GM19239 (cell line): ENCODE data around the gene ANO5.
A peak's percentile ranks its signal among the peaks of the same experiment; 100 is the strongest.
"Not testable (repeated sequence)": the region's sequence is repeated elsewhere in the genome, so short reads cannot be mapped to it uniquely, and the experiment has no call there.

Experiments
- DNase-seq: peaks from one replicate; pipeline ENCODE4 v3.0.0; 2011; ENCODE audit warnings: low spot score; ENCODE audit not compliant: insufficient read length
- FAIRE-seq: peaks from 2 replicates; lab custom pipeline; 2011; peaks lifted over from hg19 to GRCh38; lab: Jason Lieb, UNC

Gene ANO5

GRCh38 chr11:22197139-22198005 lies 4.5 kb downstream of the ANO5 start:
- FAIRE-seq: no peak

DNA sequence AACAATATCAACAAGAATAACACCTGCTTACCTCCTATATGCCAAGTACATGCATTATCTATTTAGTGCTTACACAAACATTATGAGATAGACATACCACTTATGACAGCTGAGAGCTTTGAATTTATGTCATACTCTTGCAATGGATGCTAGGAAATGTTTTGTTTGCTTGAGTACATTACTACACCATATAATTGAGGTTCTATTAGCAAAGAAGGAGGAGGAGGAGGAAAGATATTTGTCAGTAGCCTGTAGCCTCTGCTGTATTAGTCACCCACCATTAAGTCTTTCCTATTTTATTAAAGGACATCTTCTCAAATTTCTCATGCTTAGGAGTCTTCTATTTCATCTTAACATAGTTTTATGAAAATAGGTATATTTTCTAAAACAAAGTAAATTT lies 6.4 kb downstream of the ANO5 start:
- FAIRE-seq: no peak
- DNase-seq: no peak

More at GRCh38 chr11:22197139-22198005, 4.5 kb downstream of the ANO5 start:
- DNase-seq: no peak

DNA sequence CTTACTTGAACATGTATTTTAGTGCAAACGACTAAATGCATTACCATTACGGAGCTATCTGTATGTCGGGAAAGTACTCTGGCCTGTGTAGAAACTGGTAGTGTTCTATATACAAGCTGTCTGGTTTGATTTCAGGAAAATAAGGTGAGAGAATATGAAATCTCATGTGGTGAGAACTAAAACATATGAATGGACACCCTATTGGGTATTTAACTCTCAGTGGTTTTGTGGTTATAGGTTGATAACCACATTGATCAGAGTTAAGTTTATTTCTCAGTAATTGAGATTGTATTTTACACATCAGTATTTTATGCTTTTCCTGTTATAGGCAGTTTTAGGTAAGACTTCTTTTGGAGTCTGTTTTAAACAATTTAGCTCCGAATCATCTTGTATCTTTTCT lies 10.4 kb downstream of the ANO5 start:
- no peak for FAIRE-seq

GRCh38 chr11:22207162-22207561 lies 14.3 kb downstream of the ANO5 start:
- DNase-seq (no peak), FAIRE-seq (no peak)

More for the DNA sequence above, 10.4 kb downstream of the ANO5 start:
- DNase-seq: no peak

GRCh38 chr11:22208151-22208858 lies 15.4 kb downstream of the ANO5 start:
- FAIRE-seq (no peak), DNase-seq (no peak)

DNA sequence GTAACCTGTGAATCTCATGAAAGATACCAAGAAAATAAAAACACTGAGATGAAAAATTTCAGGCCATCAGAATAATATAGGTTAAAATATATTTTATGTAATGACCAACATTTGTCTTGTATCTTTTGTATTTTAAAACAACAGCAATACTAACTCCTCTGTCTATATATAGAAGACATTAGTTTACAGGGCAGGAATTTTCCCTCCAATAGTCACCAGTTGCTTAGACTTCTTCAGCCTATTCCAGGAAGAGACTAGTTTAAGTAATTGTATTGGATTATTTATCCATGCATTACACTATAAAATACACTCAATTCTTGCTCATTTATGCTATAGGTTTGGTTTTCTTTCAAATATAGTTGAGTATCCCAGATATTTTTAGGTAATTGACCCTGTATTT lies 24.1 kb downstream of the ANO5 start:
- DNase-seq: no peak
- no peak for FAIRE-seq

DNA sequence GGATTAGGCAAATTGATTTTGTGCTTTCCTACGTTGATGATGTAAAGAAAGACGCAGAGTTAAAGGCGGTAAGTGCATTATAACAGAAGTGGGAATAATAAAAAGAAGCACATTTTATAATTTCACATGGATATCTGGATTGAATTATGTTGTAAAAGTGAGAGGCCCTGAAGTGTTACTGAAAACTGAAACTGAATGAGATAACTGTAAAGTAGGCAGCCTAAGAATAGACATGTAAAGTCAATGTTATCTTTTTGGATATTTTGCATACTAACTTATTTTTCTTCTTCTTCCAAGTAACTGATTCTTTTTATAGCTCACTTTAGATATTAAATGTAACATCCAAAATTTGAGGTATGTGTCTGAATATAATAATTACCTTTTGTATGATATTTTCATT lies 28.3 kb downstream of the ANO5 start:
- DNase-seq (no peak), FAIRE-seq (no peak)

DNA sequence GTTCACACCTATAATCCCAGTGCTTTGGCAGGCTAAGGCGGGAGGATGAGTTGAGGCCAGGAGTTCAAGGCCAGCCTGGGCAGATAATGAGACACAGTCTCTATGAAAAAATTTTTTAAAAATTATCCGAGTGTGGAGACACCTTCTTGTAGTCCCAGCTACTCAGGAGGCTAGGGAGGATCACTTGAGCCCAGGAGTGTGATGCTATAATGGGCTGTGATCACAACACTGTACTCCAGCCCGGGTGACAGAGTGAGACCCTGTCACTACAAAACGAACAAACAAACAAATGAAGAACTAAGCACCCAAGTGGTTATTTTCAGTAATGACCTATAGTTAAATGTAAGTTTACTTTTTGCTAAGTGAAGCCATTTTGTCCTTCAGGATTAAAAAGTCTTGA lies 32.3 kb downstream of the ANO5 start:
- FAIRE-seq: no peak
- DNase-seq: no peak

DNA sequence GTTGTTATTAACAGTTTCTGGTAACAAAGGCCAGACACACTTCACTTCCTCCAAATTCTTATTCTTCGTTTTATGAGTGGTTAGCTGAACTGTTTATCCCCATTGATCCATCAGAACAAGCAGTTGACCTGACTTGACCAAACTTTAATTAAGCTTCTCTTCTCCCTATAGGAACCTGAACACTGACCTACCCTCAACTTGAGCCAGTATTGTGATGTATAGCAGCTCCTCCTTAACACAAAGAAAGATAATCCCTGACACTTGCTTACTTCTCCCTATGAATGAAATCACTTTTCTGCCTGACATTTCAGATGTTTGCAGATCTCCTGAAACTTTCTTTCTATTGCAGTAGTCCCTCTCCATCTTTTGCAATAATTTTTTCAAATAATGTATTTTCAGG lies 41.9 kb downstream of the ANO5 start:
- DNase-seq: no peak
- no peak for FAIRE-seq

- peak; percentile 82 for FAIRE-seq
- DNase-seq: peak; percentile 6
These were observed 52.2 kb downstream of the ANO5 start for GRCh38 chr11:22244986-22245592.

- FAIRE-seq (no peak), DNase-seq (no peak)
These were observed 54.1 kb downstream of the ANO5 start for GRCh38 chr11:22246992-22247391.

DNA sequence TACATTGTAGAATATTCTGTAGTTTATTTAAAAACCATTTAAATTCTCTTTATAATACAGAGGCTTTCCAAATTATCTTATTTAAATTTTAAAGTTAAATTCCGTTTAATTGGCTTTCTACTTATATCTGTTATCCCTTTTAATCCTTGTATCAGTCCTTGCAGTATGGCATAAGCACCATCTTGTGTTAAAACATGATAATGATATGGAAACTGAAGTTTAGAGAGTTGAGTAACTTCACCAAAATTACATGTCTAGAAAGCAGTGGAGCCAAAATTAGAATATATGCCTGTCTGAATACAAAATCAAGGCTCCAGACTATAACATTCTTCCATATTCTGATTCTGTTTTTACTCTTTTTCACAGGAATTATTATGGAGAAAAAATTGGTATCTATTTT lies 57.0 kb downstream of the ANO5 start:
- no peak for DNase-seq
- no peak for FAIRE-seq

GRCh38 chr11:22256876-22257275 lies 64.0 kb downstream of the ANO5 start:
- DNase-seq: no peak
- no peak for FAIRE-seq

DNA sequence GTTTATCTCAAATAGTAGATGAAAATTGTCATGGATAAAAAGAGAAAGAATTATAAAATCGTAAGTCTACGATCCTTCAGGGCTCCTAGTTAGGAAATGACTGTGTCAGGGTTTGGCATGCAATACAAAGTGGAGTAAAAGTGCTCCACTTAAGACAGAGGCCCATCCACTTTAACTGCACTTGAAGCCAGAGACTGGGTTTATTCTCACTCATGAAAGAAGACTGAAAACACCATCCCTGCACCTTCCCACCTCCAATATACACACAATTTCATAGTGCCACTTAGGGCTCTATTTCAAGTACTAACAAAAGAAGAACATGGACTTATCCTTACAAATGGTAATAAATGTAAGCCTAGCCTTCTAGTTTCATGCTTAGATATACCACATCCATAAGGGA lies 70.7 kb downstream of the ANO5 start:
- DNase-seq (no peak), FAIRE-seq (no peak)

DNA sequence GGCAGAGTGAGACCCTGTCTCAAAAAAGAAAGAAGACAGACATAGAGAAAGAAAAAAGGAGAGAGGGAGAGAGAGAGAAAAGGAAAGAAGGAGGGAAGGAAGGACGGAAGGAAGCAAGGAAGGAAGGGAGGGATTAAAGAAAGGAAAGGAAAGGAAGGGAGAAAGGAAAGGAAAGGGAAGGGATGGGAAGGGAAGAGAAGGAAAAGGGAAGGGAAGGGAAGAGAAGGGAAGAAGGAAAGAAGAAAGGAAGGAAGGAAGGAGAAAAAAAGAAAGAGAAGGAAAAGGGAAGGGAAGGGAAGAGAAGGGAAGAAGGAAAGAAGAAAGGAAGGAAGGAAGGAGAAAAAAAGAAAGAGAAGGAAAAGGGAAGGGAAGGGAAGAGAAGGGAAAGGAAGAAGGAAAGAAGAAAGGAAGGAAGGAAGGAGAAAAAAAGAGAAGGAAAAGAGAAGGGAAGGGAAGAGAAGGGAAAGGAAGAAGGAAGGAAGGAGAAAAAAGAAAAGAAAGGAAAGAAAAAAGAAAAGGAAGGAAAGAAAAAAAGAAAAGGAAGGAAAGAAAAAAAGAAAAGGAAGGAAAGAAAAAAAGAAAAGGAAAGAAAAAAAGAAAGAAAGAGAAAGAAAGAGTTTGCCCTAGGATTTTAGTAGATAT lies 76.2 kb downstream of the ANO5 start:
- not testable (repeated sequence) for DNase-seq, FAIRE-seq

DNA sequence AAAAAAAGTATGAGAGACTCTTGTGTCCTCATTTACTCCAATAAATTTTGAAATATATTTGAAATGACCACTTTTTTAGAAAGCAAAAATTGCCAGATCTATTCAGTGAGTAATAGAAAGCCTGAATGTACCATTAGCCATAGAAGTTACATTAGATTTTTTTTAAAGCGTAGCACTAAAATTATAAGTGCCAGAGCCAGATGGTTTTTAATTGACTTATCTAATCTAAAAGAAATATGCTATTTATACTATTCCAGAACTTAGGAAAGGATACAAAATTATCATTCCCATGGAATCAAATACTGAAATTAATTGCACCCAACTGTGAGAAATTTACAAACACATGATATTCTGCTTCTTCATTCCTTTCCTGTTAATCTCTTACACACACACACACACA lies 80.9 kb downstream of the ANO5 start:
- DNase-seq (no peak), FAIRE-seq (no peak)

GRCh38 chr11:22275600-22275999 lies 82.7 kb downstream of the ANO5 start:
- DNase-seq (no peak), FAIRE-seq (no peak)

GRCh38 chr11:22276535-22276934 lies 83.7 kb downstream of the ANO5 start:
- DNase-seq (no peak), FAIRE-seq (no peak)

DNA sequence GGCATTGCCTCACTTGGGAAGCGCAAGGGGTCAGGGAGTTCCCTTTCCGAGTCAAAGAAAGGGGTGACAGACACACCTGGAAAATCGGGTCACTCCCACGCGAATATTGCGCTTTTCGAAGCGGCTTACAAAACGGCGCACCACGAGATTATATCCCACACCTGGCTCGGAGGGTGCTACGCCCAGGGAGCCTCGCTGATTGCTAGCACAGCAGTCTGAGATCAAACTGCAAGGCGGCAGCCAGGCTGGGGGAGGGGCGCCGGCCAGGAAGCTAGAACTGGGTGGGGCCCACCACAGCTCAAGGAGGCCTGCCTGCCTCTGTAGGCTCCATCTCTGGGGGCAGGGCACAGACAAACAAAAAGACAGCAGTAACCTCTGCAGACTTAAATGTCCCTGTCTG lies 92.1 kb downstream of the ANO5 start:
- DNase-seq: not testable (repeated sequence)

DNA sequence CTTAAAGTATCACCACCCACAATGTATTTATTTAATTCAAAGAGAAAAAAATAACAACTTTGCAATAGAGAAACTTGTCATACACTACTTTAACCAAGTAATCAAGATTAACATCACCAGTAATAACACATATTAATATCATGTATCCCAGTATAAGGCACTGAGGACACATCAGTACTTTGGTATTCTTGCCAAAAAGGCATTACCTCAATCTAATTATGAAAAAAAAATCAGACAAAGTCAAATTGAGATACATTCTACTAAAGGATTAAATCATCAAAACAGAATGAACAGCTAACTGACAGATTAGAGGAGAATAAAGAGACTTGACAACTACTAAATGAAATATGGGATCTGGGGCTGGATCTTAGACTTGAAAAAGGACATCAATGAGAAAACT lies 109.5 kb downstream of the ANO5 start:
- FAIRE-seq (no peak), DNase-seq (no peak)

More for the DNA sequence above, 92.1 kb downstream of the ANO5 start:
- not testable (repeated sequence) for FAIRE-seq
